DMS153 (cell line): ENCODE measurements around the gene TTC9C.
"Not testable (repeated sequence)": the region's sequence is repeated elsewhere in the genome, so short reads cannot be mapped to it uniquely, and the experiment has no call there.

Experiments used
- DNase-seq: peaks from one replicate; lab custom pipeline; 2025; lab: John Stamatoyannopoulos, UW

Gene TTC9C

GRCh38 chr11:62752177-62752785, 24.0 kb downstream of the TTC9C start:
- DNase-seq, result no peak

GRCh38 chr11:62752994-62753735, 24.9 kb downstream of the TTC9C start:
- DNase-seq, result no peak

GRCh38 chr11:62753736-62754603, 25.7 kb downstream of the TTC9C start, which contains the start of gene ZBTB3:
Gene ZBTB3 (minus strand): TSS chr11:62754160. CDS start chr11:62753664, 496 bp downstream.
- DNase-seq, result peak; percentile 99

GRCh38 chr11:62755086-62755615, 26.9 kb downstream of the TTC9C start:
- DNase-seq, result no peak

- no peak for DNase-seq
Observed at GRCh38 chr11:62757846-62758788, 29.8 kb downstream of the TTC9C start.

- DNase-seq, result not testable (repeated sequence)
Observed at GRCh38 chr11:62760867-62761227, 32.6 kb downstream of the TTC9C start.

GRCh38 chr11:62770778-62771143, 42.5 kb downstream of the TTC9C start:
- peak; percentile 31 for DNase-seq

- peak; percentile 95 for DNase-seq
Observed at GRCh38 chr11:62771144-62772021, 43.1 kb downstream of the TTC9C start, which contains the start of gene TAF6L. Gene TAF6L (plus strand): TSS chr11:62771396. CDS start chr11:62775784, 4,388 bp downstream.

- DNase-seq, result no peak
Observed at GRCh38 chr11:62774407-62774806, 46.1 kb downstream of the TTC9C start.

- DNase-seq, result no peak
Observed at GRCh38 chr11:62775646-62776045, 47.4 kb downstream of the TTC9C start.

- no peak for DNase-seq
Observed at GRCh38 chr11:62777389-62777788, 49.1 kb downstream of the TTC9C start.

- DNase-seq, result no peak
Observed at GRCh38 chr11:62778441-62778840, 50.2 kb downstream of the TTC9C start.

- no peak for DNase-seq
Observed at GRCh38 chr11:62782753-62783152, 54.5 kb downstream of the TTC9C start.

GRCh38 chr11:62786318-62787004, 58.2 kb downstream of the TTC9C start:
- DNase-seq, result peak; percentile 66

GRCh38 chr11:62787005-62787759, 58.9 kb downstream of the TTC9C start, which contains the start of gene TMEM179B:
Gene TMEM179B (plus strand): TSS chr11:62787402. CDS start chr11:62787432, 30 bp downstream.
- peak; percentile 94 for DNase-seq
